NCI-H2029 treated with DMSO at 0.1 percent for 48 hours (cell line): ENCODE results near the gene KCTD2.
"Not testable (repeated sequence)": the region's sequence is repeated elsewhere in the genome, so short reads cannot be mapped to it uniquely, and the experiment has no call there.

Source experiments
- DNase-seq: peaks from one replicate; lab custom pipeline; 2025; lab: John Stamatoyannopoulos, UW

KCTD2 gene

DNA sequence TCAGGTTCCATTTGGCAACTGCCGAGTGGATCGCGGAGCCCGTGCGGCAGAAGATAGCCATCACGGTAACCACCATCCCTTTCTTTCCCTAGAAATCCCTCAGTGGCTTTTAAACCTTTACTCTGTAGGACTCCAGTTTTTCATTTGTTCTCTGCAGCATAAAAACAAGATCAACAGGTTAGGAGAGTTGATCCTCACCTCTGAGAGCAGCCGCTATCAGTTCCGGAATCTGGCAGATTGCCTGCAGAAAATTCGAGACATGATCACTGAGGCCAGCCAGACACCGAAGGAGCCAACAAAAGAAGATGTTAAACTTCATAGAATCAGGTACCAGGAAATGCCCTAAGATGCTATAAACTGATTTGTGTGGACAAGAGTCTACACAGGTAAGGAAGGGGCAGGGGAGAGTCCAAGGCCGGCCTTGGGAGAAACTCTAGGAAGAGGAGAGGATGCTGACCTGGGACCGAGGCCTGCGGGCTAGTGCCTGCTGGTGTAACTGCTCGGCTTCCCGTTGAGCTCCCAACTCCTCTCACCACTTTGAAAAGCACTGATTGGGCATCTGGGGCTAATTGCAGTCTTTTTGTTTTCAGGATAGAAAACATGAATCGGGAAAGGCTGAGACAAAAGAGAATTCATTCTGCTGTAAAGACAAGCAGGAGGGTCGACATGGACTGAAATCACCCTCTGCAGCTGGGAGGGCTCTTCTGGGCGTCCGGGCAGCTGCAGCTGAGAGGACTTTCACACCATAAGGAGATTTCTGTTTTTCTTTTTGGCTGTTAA, 26.5 kb upstream of the KCTD2 start:
- no peak for DNase-seq

DNA sequence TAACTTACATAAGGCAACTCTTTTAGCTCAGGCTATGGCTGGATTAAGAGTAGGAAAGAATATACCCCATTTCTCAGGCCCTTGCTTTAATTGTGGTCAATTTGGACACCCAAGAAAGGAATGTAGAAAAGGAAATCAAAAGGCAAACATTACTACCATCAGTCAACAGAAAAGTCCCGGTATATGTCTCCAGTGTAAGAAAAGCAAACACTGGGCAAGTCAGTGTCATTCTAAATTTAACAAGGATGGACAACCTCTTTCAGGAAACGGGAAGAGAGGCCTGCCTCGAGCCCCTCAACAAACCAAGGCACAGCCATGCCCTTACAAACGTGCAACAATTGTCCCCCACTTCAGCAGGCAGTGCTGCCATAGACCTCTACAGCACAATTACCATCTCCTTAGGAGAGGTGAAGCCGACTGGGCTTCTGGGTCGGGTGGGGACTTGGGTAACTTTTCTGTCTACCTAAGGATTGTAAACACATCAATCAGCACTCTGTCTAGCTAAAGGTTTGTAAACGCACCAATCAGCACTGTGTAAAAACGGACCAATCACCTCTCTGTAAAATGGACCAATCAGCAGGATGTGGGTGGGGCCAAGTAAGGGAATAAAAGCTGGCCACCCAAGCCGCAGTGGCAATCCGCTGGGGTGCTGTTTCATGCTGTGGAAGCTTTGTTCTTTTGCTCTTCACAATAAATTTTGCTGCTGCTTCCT, 22.2 kb upstream of the KCTD2 start:
- no peak for DNase-seq

DNA sequence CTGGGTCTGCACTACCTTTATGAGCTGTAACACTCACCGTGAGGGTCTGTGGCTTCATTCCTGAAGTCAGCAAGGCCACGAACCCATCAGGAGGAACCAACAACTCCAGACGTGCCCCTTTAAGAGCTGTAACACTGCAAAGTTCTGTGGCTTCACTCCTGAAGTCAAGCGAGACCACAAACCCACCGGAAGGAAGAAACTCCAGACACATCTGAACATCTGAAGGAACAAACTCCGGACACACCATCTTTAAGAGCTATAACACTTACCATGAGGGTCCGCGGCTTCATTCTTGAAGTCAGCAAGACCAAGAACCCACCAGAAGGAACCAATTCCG, 21.7 kb upstream of the KCTD2 start:
- DNase-seq: not testable (repeated sequence)

DNA sequence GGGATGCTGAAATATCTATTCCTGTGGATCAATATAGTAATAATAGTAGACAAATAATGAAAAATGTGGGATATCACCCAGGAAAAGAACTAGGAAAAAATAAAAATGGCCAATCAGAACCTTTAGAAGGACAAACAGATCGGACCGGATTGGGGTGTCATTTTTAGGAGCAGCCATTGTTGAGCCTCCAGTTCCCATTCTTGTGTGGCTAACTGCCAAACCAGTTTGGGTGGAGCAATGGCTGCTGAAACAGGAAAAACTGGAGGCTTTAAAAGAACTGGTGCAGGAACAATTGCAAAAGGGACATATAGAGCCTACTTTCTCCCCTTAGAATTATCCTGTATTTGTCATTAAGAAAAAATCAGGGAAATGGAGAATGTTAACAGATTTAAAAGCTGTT, 20.4 kb upstream of the KCTD2 start:
- not testable (repeated sequence) for DNase-seq

DNA sequence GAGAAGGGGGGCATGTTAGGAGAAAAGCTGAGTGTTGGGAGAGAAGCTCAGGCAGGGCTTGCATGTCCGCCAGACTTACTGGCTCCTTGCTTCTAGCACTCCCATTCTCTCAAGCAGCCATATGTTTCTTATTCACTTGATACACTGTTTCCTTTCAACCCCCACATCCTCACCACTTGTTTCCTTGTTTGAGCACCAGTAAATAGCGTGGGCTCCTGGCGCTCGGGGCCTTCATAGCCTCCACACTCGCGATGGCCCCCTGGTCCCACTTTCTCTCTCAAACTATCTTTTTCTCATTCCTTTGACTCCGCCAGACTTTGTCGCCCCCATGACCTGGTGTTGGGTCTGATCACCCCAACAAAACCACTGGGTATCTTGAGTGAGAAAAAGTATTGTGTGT, 16.9 kb upstream of the KCTD2 start:
- no peak for DNase-seq

DNA sequence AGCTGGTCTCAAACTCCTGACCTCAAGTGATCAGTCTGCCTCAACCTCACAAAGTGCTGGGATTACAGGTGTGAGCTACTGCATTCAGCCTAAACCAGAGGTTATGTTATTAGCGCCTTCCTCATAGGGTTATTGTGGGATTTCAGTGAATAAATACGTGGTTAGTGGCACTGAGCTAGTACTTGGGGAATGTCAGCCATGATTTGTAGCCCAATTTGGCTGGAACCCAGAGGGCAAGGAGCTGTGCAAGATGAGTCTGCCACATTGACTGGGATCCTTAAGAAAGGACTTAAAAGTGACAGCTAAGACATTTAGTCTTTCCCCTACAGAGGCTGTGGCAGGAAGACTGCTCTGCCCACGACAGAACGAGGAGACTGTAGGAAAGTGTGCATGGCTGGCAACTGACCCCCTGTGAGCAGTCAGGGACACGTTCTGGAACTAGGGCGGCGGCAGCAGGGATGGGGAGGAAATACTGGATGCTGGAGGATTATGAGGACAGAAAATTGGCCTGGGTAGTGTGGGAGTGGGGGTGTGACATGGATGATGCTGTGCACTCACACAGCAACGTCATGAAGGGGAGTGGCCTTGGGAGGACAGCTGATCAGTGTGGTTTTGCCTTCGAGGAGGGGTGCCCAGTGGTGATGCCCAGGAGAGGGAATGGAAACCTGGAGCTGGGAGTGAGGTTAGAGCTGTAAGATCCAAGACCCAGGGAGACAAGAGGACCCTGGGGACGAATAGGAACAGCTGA, 14.9 kb upstream of the KCTD2 start:
- no peak for DNase-seq

DNA sequence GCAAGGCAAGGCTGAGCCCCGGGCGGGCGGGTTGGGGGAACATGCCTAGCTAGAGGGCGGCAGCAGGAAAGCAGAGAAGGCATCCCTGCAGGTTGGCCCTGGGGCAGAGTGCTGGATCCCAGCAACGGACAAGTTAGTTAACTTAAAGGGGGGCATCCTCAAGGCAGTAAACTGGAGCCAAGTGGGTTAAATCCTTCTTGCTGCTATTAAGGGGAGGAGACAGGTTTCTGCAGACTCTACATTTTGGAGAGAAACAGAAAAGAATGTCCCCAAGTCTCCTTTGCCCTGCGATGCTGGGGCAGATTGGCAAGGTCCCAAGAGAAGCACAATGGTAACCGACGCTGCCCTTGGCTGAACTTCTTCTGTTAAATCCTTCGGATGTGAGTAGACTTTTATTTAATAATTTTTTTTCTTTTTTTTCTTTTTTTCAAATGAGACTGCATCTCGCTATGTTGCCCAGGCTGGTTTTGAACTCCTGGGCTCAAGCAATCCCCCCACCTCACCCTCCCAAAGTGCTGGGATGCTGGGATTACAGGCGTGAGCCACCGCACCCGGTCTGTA, 14.2 kb upstream of the KCTD2 start:
- no peak for DNase-seq

DNA sequence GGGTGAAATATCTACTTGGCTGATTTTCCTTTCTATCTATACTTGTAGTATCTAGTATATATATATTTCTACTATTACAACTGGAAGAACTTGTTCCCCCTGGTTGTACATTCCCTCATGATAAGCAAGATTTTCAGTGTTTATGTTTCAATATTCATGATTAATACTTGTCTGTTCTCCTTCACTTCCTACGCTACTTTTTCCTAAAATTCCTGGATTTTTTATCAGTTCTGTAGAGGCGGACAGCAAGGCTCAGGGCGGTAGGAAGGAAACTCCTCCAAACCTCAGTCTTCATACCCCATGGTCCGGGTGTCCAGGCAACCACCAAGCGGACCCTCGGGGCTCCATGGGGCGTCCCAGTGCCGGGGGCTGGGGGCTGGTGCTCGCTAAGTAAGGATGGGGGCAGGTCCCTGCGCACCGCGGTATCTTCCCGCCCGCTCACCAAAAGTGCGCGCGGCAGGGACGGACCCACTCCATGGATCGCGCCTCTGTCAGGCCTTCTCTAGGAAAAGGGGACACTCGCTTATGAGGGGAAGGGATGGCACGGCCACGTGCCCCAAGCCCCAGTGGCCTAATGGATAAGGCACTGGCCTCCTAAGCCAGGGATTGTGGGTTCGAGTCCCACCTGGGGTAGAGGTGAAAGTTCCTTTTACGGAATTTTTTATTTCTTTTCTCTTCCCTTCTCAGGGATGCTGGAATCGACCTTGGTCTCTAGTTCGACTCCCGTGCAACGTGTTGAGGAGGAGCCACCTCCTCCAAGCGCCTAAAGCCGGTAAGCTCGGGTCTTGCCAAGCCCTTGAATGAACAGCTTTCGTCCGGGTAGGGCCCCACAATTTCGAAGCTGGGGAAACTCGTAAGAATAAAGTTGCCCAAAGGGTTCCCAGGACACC, 13.4 kb upstream of the KCTD2 start:
- peak; percentile 40 for DNase-seq

DNA sequence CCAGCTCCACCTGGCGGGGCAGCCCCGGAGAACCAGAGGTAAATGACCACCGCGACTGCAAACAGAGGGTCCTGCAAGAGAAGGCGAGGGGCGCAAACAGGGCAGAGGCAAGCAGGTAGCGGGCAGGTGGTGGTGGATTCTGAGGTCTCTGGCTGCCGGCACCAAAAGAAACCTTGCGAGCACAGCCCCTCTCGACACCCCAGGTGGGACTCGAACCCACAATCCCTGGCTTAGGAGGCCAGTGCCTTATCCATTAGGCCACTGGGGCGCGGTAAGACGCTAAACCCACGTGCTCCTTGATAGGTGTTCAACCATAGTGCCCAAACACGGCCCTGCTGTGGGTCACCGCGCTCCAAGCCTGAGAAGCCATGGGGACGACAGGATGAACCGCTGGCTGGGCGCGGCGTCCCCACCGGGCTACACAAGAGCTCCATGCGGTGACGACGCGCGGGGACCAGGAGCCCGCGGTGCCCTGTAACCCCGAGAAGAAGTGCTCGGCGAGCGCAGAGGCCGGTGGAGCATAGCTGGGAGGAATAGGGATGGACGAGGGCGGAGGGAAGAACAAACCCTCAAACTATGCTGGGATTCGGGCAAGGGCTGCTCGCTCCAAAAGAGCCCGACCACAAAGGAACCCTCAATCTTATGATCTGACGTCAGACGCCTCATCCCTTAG, 12.7 kb upstream of the KCTD2 start:
- peak; percentile 54 for DNase-seq

DNA sequence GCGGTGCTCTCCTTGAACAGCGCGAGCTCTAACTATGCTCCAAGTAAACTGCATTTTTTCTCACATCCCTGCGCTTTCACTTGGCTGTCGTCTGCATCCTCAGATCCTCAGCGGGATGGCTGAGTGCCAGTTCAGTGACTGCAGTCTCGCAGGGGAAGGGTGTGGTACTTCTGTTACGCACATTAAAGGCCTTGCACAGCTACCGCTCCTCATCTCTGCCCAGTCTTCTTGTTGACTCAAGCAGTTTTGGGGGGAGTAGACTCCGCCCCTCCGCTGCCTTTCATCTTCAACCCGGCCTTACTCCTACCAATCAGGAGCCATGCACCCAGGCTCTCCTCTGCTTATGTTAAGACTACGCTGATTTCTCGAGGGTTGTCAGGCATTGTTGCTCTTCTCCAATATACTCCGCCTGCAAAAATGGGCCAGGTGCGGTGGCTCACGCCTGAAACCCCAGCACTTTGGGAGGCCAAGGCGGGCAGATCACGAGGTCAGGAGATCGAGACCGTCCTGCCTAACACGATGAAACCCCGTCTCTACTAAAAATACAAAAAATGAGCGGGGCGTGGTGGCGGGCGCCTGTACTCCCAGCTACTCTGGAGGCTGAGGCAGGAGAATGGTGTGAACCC, 10.3 kb upstream of the KCTD2 start:
- DNase-seq: peak; percentile 46

DNA sequence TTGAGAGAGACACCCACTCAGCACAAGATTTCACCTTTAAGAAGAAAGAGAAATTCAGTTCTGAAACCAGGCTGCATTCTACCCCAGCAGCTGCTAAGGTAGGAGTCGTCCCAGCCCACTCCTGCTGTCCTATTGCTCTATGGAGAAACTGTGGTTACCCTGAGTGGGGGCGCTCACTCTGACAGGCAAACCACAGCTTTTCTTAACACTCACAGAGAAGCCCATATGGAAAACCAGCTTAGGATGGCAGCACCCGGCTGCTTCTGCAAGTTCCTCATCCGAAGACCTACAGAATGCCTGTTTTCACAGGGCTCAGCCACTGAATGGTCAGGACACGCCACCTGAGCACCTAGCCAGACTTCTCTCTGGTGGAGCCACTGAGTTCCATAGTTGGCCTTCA, 7.8 kb upstream of the KCTD2 start:
- no peak for DNase-seq

DNA sequence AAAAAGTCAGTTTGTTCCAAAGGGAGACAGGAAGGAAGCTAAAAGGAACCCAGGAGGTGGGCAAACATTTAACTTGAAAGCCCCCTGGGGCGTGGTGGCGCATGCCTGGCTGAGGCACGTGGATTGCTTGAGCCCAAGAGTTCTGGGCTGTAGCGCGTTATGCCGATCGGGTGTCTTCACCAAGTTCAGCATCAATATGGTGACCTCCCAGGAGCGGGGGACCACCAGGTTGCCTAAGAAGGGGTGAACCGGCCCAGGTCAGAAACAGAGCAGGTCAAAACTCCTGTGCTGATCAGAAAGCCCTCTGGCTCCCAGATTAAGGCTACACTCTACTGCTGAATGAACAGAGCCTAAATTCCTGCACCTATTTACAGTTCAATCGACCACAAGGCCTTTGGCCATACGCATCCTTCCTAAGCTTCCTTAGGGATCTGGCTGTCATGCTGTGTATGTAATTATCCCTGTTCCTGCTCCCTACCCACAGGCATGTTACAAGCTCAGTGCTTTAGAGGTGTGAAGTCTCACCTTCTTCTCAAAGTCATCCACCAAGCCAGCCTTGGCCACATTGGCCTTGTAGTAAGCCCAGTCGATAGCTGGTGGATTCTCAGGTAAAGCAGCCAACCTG, 5.3 kb upstream of the KCTD2 start:
- no peak for DNase-seq

DNA sequence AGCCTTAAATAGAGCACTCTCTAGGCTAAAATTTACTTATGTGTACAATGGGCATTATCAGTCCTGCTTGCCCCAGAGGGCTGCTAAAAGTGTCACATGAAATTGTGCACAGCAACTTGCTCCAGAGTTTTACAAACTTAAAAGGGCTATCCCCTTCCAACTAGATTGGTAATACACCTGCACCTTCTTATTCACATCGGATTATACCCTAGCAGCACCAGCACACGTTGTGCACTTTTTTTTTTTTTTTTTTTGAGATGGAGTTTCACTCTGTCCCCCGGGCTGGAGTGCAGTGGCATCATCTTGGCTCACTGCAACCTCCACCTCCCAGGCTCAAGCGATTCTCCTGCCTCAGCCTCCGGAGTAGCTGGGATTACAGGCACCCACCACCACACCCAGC, 3.2 kb upstream of the KCTD2 start:
- not testable (repeated sequence) for DNase-seq

DNA sequence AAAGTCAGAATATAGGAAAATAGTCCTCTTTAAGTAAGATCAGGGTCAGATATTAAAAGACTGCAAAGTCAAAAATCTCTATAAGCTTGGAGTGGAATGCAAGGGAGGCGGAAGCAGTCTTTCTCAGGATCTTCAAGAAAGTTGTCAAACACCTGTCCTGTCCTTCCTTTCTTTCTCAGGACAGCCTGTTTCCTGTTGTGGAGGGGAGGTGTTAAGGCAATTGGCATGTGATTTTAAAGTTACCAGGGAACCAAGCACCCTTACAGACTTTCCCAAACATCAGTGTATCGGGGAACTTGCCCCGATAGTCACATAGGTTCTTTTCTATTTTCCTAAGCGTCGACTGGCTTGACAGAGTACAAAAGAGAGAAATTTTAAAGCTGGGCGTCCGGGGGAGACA, 2.3 kb upstream of the KCTD2 start:
- DNase-seq: no peak

DNA sequence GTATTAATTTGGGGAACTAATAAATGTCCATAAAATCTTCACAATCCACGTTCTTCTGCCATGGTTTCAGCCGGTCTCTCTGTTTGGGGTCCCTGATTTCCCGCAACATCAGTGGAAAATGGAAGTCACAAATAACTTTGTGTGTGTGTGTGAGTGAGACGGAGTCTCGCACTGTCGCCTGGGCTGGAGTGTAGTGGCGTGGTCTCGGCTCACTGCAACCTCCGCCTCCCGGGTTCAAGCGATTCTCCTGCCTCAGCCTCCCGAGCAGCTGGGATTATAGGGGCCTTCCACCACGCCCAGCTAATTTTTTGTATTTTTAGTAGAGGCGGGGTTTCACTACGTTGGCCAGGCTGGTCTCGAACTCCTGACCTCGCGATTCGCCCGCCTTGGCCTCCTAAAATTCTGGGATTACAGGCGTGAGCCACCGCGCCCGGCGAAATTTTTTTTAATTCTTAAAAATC, 1.0 kb upstream of the KCTD2 start:
- not testable (repeated sequence) for DNase-seq

DNA sequence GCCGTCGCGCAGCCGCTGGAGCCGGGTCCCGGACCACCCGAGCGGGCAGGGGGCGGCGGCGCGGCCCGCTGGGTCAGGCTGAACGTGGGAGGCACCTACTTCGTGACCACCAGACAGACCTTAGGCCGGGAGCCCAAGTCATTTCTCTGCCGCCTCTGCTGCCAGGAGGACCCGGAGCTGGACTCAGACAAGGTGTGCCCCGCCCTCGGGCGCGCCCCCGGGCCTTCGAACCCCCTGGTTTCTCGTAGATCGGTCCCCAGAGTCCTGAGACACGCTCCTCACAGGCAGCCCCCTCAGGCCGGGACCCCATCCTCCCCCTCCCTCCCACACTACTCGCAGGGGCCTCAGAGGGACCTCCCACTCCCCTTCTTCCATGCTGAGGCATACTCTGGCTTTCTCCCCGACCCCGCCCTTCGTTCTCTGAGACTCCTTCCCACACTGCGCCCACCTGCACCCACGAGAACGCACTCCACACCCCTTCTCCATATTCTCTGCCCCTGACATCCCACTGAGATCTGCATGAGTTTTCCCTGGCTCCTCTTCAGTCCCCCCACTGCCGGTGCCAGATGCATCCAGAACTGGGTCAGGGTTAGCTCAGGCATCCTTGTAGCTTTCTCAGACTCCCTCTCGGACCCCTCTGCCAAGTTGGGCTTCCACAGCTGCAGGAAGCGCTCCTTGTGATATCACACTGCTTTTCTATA, 523 bp downstream of the KCTD2 start:
- no peak for DNase-seq

DNA sequence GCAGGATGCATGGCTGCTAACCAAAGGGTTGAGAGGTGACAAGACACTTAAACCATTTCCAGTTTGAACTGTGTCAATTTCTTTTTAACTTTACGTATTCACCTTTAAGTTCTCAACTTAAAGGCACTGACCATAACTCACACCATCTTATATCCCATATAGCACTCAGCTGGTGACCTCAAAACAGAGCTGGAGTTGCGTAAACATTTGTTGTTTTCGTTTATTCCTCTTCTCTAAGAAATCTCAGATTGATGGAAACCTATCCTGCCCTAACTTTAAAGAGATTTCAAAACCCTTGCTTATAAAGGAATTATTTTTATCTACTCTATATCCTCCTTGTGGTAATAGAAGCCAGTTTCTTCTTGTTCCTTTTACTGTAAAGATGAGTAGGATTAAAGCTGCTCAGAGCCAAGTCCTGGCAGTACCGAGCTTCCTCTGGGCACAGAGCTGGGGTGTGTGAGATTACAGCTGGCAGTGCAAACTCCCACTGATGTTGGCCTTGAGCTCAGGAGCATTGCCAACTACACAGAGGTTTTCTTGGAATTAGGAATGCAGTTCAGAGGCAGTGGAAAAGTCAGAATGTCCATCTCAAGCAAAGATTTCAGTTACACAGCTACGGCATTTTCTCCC, 1.3 kb downstream of the KCTD2 start:
- DNase-seq: no peak

DNA sequence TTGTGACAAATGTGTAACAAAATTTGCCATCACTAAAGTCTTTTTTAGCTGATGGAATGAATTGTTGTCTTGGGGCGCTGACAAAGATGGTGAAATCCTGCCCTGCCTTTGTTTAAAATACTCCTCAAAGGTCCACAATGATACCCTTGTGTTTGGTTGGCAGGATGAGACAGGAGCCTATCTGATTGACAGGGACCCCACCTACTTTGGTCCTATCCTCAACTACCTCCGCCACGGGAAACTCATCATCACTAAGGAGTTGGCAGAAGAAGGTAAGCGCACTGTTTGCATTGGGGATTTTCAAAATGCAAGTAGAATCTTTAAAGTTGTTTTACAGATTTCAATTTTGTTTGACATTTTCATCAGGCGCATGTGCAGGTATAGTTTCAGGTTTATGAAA, 2.0 kb downstream of the KCTD2 start:
- no peak for DNase-seq

DNA sequence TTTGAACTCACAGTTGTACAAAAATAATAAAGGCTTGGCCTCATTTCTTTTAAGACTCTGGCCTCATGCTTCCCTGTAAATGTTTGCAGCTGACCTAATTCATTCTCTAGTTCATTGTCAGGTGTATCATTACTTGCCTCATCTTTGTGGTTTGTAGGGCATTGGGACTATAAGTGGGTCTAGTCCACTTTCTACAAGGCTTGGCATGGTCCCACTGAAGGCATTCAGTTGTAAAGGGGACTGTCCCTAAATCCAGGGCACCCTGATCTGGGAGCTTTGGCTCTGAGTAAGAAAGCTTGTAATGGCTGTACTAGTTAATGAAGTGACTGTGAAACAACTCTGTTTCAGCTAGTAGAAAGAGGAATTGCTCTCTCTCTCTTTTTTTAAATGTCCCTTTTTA, 2.7 kb downstream of the KCTD2 start:
- no peak for DNase-seq
